Epithelial cell of proximal tubule (primary cell): ENCODE data around the gene LHX3. TPM values are rescaled to one million over a fixed set of nuclear protein-coding genes. Genes with fewer than 3 reads are reported as not detected.

Experiments
- DNase-seq: peaks from one replicate; pipeline ENCODE4 v3.0.0-alpha.2; 2011; ENCODE audit warnings: low read depth
- H3K4me3 ChIP-seq: 2 replicates; pipeline ENCODE4 v1.5.1; 2011; ENCODE audit warnings: low read depth, mild to moderate bottlenecking, low read length
- CTCF ChIP-seq: conservative IDR thresholded peaks from 2 replicates; pipeline ENCODE4 v1.5.1; 2012; ENCODE audit warnings: low read depth, mild to moderate bottlenecking, low read length
- total RNA-seq: library from RNA; depleted of rRNA; stranded (reverse); fragments of >200 nt; gene quantifications from 2 replicates; pipeline ENCODE4 v1.2.3, GENCODE V29; 2015

Gene LHX3
- total RNA-seq, 1 donor from 2014 or later: not detected

- DNase-seq: no peak
- no peak for TF ChIP-seq CTCF
- no peak overlapping the region for H3K4me3 ChIP-seq
These were observed 25.4 kb upstream of the LHX3 start for GRCh38 chr9:136230365-136230764.

GRCh38 chr9:136229096-136230065 lies 24.5 kb upstream of the LHX3 start:
- no peak for DNase-seq
- no peak overlapping the region for H3K4me3 ChIP-seq
- no peak for TF ChIP-seq CTCF

- TF ChIP-seq CTCF: no peak
- no peak overlapping the region for H3K4me3 ChIP-seq
- no peak for DNase-seq
These were observed 23.4 kb upstream of the LHX3 start for GRCh38 chr9:136228107-136228875.

- DNase-seq: no peak
- TF ChIP-seq CTCF: no peak
- no peak overlapping the region for H3K4me3 ChIP-seq
These were observed 21.9 kb upstream of the LHX3 start for GRCh38 chr9:136226680-136227407.

- no peak for DNase-seq
- peak; percentile 90 for TF ChIP-seq CTCF
- H3K4me3 ChIP-seq: no peak overlapping the region
These were observed 21.1 kb upstream of the LHX3 start for GRCh38 chr9:136225748-136226679.

- no peak overlapping the region for H3K4me3 ChIP-seq
- DNase-seq: no peak
- no peak for TF ChIP-seq CTCF
These were observed 20.4 kb upstream of the LHX3 start for GRCh38 chr9:136225366-136225747.
